Neural progenitor cell (in vitro differentiated cells): ENCODE data around the gene ZMAT5.

Source experiments
- EZH2phosphoT487 ChIP-seq: fragments of 200-600 bp; sonication (generic); IDR thresholded peaks from 2 replicates; pipeline ENCODE4 v1.6.1; 2017; ENCODE audit warnings: antibody characterized with exemption
- TF ChIP-seq, protein P1 (sequence below): fragments of 200-600 bp; sonication (generic); IDR thresholded peaks from 2 replicates; pipeline ENCODE4 v1.5.1; 2017; ENCODE audit warnings: antibody characterized with exemption, mild to moderate bottlenecking

DNA sequence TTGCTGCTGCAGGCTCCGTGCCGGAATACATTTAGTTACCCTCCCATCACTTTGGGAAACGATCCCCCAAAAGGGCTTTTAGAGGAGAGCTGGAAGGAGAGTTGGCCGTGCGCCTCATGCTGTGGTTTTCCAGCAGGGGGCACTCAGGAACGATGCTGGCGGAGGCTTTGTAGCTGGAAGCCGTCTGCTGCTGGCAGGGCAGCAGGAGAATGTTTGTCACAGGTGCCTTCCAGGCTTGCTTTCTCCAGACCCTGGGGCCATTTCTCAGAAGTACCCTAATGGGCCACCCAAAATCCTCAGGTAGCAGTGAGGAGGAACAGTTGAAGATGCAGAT, 77.0 kb downstream of the ZMAT5 start:
- TF ChIP-seq, protein P1, sequence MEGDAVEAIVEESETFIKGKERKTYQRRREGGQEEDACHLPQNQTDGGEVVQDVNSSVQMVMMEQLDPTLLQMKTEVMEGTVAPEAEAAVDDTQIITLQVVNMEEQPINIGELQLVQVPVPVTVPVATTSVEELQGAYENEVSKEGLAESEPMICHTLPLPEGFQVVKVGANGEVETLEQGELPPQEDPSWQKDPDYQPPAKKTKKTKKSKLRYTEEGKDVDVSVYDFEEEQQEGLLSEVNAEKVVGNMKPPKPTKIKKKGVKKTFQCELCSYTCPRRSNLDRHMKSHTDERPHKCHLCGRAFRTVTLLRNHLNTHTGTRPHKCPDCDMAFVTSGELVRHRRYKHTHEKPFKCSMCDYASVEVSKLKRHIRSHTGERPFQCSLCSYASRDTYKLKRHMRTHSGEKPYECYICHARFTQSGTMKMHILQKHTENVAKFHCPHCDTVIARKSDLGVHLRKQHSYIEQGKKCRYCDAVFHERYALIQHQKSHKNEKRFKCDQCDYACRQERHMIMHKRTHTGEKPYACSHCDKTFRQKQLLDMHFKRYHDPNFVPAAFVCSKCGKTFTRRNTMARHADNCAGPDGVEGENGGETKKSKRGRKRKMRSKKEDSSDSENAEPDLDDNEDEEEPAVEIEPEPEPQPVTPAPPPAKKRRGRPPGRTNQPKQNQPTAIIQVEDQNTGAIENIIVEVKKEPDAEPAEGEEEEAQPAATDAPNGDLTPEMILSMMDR = peak; percentile 87
- TF ChIP-seq EZH2phosphoT487 = no peak
